ENCODE measurements around the gene MAG. TPM values are rescaled to one million over a fixed set of nuclear protein-coding genes. Genes with fewer than 3 reads are reported as not detected.

Gene MAG
- total RNA-seq, 2 donors from 2014 or later: not detected

GRCh38 chr19:35331551-35332214, 39.7 kb downstream of the MAG start:
- DNase-seq: no peak
- Mint-ChIP-seq H3K27ac (peak overlapping the region; percentile 16), H3K4me3 (peak overlapping the region; percentile 41), H3K36me3 (ENCODE audit: low read depth) (peaks cover 4% of the 10 kb centered on the region), H3K4me1 (peaks cover 18% of the 10 kb centered on the region), H3K27me3 (peaks cover 30% of the 10 kb centered on the region)
- H3K9me3 ChIP-seq (ENCODE audit: control insufficient read depth, low read length, poor library complexity, severe bottlenecking): no peaks in the 10 kb centered on the region
- ATAC-seq: no peak

DNA sequence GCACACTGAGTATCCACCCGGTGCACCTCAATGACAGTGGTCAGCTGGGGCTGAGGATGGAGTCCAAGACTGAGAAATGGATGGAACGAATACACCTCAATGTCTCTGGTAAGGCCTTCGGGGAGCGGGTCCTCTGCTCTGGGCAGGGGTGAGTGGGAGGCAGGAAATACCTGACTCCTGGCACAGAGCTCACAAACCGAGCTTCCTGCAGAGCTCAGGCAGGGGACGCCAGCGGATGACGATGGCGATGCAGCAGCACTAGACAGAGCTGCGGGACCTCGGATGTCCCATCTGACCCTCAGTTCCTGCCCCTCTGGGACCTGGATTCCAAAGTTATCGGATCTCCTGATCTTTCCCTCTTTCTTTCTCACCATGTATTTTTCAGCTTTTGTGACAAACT, 40.9 kb downstream of the MAG start:
- DNase-seq: no peak
- Mint-ChIP-seq H3K4me1 (peaks cover 18% of the 10 kb centered on the region), H3K27ac (no peak overlapping the region), H3K27me3 (peaks cover 30% of the 10 kb centered on the region), H3K36me3 (ENCODE audit: low read depth) (peaks cover 4% of the 10 kb centered on the region), H3K4me3 (peak overlapping the region; percentile 31)
- ATAC-seq: peak; percentile 60
- no peaks in the 10 kb centered on the region for H3K9me3 ChIP-seq (ENCODE audit: control insufficient read depth, low read length, poor library complexity, severe bottlenecking)

- H3K9me3 ChIP-seq (ENCODE audit: control insufficient read depth, low read length, poor library complexity, severe bottlenecking): no peaks in the 10 kb centered on the region
- ATAC-seq (no peak), DNase-seq (no peak)
- no peak overlapping the region for H3K27ac Mint-ChIP-seq
- peaks cover 30% of the 10 kb centered on the region for H3K27me3 Mint-ChIP-seq
- H3K4me1 Mint-ChIP-seq: peaks cover 18% of the 10 kb centered on the region
- H3K36me3 Mint-ChIP-seq (ENCODE audit: low read depth): peaks cover 4% of the 10 kb centered on the region
- peak overlapping the region; percentile 56 for H3K4me3 Mint-ChIP-seq
Observed at GRCh38 chr19:35334144-35334753, 42.3 kb downstream of the MAG start.

DNA sequence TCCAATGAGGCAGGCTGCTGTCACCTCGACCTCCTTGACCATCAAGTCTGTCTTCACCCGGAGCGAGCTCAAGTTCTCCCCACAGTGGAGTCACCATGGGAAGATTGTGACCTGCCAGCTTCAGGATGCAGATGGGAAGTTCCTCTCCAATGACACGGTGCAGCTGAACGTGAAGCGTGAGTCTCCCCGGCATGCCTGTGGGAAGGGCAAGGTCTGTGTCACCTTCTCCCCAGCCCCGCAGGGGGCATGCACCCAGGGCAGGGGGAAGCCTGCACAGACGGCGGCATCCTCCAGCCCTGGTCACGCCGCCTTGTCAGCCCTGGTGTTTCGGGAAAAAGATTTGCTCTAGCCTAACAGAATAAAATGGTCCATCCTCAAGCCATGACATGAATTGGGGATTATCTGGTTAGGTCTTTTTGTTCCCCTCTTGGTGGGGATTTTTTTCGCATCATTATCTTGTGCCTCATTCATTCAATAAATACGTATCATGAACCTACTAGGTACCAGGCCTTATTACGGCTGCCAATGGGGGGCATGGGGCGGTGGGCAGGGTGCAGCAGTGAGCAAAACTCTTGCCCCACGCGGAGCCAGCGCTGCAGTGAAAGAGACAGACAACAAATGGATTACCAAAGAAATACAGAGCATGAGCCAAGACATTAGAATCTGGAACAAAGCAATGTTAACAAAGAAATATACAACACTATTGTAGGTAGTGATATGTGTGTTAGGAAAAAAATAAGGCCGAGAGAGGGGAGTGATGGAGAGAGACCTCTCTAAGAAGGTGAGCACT, 44.4 kb downstream of the MAG start:
- ATAC-seq (no peak), DNase-seq (no peak)
- H3K27ac Mint-ChIP-seq: no peak overlapping the region
- peaks cover 2% of the 10 kb centered on the region for H3K36me3 Mint-ChIP-seq (ENCODE audit: low read depth)
- H3K9me3 ChIP-seq (ENCODE audit: control insufficient read depth, low read length, poor library complexity, severe bottlenecking): no peaks in the 10 kb centered on the region
- peaks cover 19% of the 10 kb centered on the region for H3K27me3 Mint-ChIP-seq
- no peak overlapping the region for H3K4me3 Mint-ChIP-seq
- H3K4me1 Mint-ChIP-seq: peaks cover 15% of the 10 kb centered on the region

DNA sequence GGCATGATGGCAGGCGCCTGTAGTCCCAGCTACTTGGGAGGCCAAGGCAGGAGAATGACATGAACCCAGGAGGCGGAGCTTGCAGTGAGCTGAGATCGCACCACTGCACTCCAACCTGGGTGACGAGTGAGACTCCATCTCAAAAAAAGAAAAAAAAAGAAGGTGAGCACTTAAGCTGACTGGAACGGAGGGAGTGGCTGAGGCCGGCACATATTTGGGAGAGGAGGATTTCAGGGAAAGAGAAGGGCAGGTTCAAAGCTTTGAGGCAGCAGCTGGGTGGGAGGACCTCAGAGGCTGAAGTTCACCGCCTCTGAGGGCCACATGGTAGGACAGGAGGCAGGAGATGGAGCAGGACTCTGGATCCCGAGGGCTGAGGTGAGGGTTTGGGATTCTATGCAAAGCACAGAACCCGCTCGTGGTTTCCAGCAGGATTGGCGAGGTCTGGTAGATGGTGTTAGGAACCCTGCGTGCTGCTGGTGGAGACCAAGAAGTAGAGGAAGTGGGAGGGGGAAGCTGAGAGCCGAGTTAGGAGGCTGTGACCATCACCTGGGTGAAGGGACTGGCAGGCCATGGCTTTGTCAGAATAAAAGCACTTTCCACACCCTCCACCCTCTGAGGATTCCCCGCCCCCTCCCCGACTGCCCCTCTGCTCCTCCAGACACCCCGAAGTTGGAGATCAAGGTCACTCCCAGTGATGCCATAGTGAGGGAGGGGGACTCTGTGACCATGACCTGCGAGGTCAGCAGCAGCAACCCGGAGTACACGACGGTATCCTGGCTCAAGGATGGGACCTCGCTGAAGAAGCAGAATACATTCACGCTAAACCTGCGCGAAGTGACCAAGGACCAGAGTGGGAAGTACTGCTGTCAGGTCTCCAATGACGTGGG, 45.4 kb downstream of the MAG start:
- no peak for ATAC-seq
- Mint-ChIP-seq H3K4me1 (peaks cover 18% of the 10 kb centered on the region), H3K27me3 (peaks cover 18% of the 10 kb centered on the region)

GRCh38 chr19:35337984-35338296, 46.0 kb downstream of the MAG start:
- no peaks in the 10 kb centered on the region for H3K9me3 ChIP-seq (ENCODE audit: control insufficient read depth, low read length, poor library complexity, severe bottlenecking)
- Mint-ChIP-seq H3K4me1 (peaks cover 17% of the 10 kb centered on the region), H3K27ac (no peak overlapping the region), H3K27me3 (peaks cover 18% of the 10 kb centered on the region), H3K4me3 (no peak overlapping the region), H3K36me3 (ENCODE audit: low read depth) (peaks cover 2% of the 10 kb centered on the region)
- DNase-seq (no peak), ATAC-seq (no peak)

More for the DNA sequence above, 45.4 kb downstream of the MAG start:
- H3K9me3 ChIP-seq (ENCODE audit: control insufficient read depth, low read length, poor library complexity, severe bottlenecking): no peaks in the 10 kb centered on the region
- peaks cover 2% of the 10 kb centered on the region for H3K36me3 Mint-ChIP-seq (ENCODE audit: low read depth)
- DNase-seq: no peak
- no peak overlapping the region for H3K4me3 Mint-ChIP-seq
- no peak overlapping the region for H3K27ac Mint-ChIP-seq

DNA sequence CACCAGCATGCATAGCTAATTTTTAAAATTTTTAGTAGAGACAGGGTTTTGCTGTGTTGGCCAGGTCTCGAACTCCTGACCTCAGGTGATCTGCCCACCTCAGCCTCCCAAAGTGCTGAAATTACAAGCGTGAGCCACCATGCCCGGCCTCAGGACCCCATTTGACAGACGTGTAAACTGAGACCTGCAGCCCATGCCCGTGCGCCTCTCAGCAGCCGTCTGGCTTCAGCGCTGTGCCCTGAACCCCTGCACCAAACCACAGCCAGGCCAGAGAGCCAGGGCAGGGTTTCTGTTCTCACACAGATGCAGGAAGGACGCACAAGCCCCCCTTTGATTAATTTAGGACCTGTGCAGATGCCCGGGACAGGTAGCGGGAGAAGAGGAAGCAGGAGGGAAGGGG, 48.5 kb downstream of the MAG start:
- Mint-ChIP-seq H3K27me3 (peaks cover 5% of the 10 kb centered on the region), H3K4me1 (peaks cover 11% of the 10 kb centered on the region), H3K27ac (no peak overlapping the region), H3K36me3 (ENCODE audit: low read depth) (no peaks in the 10 kb centered on the region), H3K4me3 (no peak overlapping the region)
- no peak for ATAC-seq
- H3K9me3 ChIP-seq (ENCODE audit: control insufficient read depth, low read length, poor library complexity, severe bottlenecking): no peaks in the 10 kb centered on the region
- no peak for DNase-seq

- no peak overlapping the region for H3K27ac Mint-ChIP-seq
- no peak for DNase-seq
- H3K4me3 Mint-ChIP-seq: no peak overlapping the region
- no peak for ATAC-seq
- peaks cover 13% of the 10 kb centered on the region for H3K4me1 Mint-ChIP-seq
- H3K9me3 ChIP-seq (ENCODE audit: control insufficient read depth, low read length, poor library complexity, severe bottlenecking): no peaks in the 10 kb centered on the region
- H3K36me3 Mint-ChIP-seq (ENCODE audit: low read depth): no peaks in the 10 kb centered on the region
- peaks cover 10% of the 10 kb centered on the region for H3K27me3 Mint-ChIP-seq
Observed at GRCh38 chr19:35341006-35341405, 49.0 kb downstream of the MAG start.

- no peaks in the 10 kb centered on the region for H3K9me3 ChIP-seq (ENCODE audit: control insufficient read depth, low read length, poor library complexity, severe bottlenecking)
- Mint-ChIP-seq H3K27me3 (peaks cover 14% of the 10 kb centered on the region), H3K4me1 (peaks cover 20% of the 10 kb centered on the region), H3K4me3 (peak overlapping the region; percentile 70), H3K36me3 (ENCODE audit: low read depth) (no peaks in the 10 kb centered on the region), H3K27ac (peak overlapping the region; percentile 74)
- ATAC-seq (no peak), DNase-seq (no peak)
Observed at GRCh38 chr19:35341565-35342225, 49.7 kb downstream of the MAG start.

- Mint-ChIP-seq H3K4me1 (peaks cover 27% of the 10 kb centered on the region), H3K27me3 (peaks cover 14% of the 10 kb centered on the region), H3K27ac (peak overlapping the region; percentile 74), H3K4me3 (peak overlapping the region; percentile 70), H3K36me3 (ENCODE audit: low read depth) (no peaks in the 10 kb centered on the region)
- ATAC-seq (no peak), DNase-seq (peak in 1 of 3 donors; percentile 0)
- H3K9me3 ChIP-seq (ENCODE audit: control insufficient read depth, low read length, poor library complexity, severe bottlenecking): no peaks in the 10 kb centered on the region
Observed at GRCh38 chr19:35342430-35342829, 50.5 kb downstream of the MAG start.

GRCh38 chr19:35344511-35345031, 52.6 kb downstream of the MAG start:
- H3K27me3 Mint-ChIP-seq: peaks cover 17% of the 10 kb centered on the region
- H3K4me3 Mint-ChIP-seq: no peak overlapping the region
- peaks cover 35% of the 10 kb centered on the region for H3K4me1 Mint-ChIP-seq
- no peaks in the 10 kb centered on the region for H3K36me3 Mint-ChIP-seq (ENCODE audit: low read depth)
- no peaks in the 10 kb centered on the region for H3K9me3 ChIP-seq (ENCODE audit: control insufficient read depth, low read length, poor library complexity, severe bottlenecking)
- DNase-seq (peak in 1 of 3 donors; percentile 3), ATAC-seq (no peak)
- peak overlapping the region; percentile 94 for H3K27ac Mint-ChIP-seq

- H3K9me3 ChIP-seq (ENCODE audit: control insufficient read depth, low read length, poor library complexity, severe bottlenecking): no peaks in the 10 kb centered on the region
- no peak for DNase-seq
- peaks cover 36% of the 10 kb centered on the region for H3K4me1 Mint-ChIP-seq
- H3K36me3 Mint-ChIP-seq (ENCODE audit: low read depth): no peaks in the 10 kb centered on the region
- peaks cover 18% of the 10 kb centered on the region for H3K27me3 Mint-ChIP-seq
- H3K4me3 Mint-ChIP-seq: no peak overlapping the region
- peak overlapping the region; percentile 94 for H3K27ac Mint-ChIP-seq
- no peak for ATAC-seq
Observed at GRCh38 chr19:35345671-35346111, 53.7 kb downstream of the MAG start.
